NAMALWA (cell line): Measurements from ENCODE around the gene ANO4.
A peak's percentile ranks its signal among the peaks of the same experiment; 100 is the strongest.
"Not testable (repeated sequence)": the region's sequence is repeated elsewhere in the genome, so short reads cannot be mapped to it uniquely, and the experiment has no call there.

ENCODE experiments used
- DNase-seq: peaks from one replicate; pipeline ENCODE4 v3.0.0-alpha.2; 2015; ENCODE audit warnings: low spot score

Gene ANO4

GRCh38 chr12:101089271-101089670 lies 294.7 kb downstream of the ANO4 start:
- no peak for DNase-seq

DNA sequence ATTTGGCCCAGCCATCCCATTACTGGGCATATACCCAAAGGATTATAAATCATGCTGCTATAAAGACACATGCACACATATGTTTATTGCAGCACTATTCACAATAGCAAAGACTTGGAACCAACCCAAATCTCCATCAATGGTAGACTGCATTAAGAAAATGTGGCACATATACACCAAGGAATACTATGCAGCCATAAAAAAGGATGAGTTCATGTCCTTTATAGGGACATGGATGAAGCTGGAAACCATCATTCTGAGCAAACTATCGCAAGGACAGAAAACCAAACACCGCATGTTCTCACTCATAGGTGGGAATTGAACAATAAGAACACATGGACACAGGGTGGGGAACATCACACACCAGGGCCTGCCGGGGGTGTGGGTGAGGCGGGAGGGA lies 295.6 kb downstream of the ANO4 start:
- DNase-seq, result not testable (repeated sequence)

DNA sequence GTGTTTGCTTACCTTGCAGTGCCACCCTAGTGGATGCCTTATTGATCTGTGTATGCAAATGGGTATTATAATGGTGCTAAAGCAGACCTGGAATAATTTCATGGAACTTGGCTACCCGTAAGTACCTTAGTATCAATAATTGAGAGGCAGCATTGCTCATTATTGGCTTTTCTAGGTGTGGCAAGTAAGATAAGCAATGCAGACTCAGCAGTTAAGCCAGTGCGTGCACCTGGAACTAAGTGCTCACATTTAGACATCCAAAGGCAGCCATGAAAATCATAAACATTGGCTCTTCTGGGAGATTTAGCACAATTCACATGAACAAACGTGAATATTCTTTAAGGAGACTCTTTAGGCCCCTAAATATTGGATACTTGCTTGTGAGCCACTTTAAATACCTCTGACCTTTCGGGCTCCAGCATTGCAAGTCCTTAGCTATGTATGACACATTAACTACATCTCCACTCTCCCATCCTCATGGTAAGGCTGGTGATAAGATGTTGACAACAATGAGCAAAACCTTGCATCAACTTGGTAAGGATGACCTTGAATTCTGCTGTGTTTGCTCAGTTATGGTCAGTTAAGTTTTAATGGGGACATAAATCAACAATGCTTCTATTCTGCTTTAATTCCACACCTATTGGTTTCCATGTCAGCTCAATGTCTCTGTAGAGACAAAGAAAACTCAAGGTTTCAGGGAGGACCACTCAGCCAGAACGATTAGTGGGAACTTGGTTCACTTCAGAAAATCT lies 303.4 kb downstream of the ANO4 start:
- no peak for DNase-seq

DNA sequence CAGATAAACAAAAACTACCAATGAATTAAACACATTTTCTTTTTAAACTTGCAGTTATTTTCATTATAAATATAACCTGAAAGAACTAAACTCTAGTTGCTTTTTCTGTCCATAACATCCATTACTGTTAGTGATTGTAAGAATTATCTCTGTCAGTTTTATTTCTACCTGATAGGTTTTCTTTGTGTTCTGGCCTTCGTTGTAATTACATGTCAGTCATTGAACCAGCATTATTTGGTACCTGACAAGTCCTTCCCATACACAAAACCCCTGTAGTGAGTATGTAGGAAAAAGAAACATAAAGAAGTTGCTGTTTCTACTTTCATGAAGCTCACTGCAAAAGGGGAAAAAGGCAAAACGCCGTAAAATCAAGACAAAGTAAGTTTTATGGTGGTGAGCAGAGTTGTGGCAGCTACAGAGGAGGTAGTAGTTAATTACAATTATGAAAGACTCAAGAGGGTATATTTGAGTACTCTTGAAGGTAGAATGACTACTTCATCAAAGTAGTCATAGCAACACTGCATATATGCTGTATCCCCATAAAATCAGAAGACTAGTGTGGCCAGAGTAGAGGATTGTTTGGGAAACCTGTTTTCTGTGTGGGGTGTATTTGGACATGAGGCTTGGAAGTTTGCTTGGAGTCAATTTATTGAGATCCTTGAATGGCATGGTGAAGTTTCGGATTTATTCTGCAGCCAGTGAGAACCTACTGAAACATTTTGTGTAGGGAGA lies 312.6 kb downstream of the ANO4 start:
- DNase-seq, result no peak

- DNase-seq, result peak; percentile 8
Observed at GRCh38 chr12:101108130-101108529, 313.6 kb downstream of the ANO4 start.

- no peak for DNase-seq
Observed at GRCh38 chr12:101110866-101111265, 316.3 kb downstream of the ANO4 start.

DNA sequence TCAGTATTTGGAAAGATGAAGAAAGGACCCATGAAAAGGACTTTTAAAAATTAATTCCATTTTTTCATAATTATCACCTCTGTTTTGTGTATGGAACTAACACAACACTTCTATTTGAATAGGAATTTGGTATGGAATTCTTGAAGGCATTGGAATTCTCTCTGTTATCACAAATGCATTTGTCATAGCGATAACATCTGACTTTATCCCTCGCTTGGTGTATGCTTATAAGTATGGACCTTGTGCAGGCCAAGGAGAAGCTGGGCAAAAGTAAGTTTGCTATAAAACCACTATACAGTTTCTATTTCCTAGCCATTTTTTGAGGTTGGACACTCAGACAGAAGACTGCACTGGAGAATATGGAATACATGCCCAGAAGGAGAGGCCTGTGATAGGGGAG lies 316.9 kb downstream of the ANO4 start:
- DNase-seq, result no peak

DNA sequence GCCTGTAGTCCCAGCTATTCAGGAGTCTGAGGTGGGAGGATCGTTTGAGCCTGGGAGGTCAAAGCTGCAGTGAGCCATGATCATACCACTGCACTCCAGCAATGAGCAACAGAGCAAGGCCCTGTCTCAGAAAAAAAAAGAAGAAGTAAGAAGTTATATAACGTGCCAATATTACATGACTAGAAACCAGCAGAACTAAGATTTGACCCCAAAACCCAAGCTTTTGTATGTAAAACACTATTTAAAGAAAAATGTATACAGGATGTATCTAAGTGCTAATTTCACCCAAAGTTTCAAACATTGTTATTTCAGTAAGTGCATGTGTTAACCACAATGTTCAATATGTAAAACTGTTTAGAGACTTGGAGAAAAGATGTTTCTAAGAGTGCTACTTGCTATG lies 320.8 kb downstream of the ANO4 start:
- no peak for DNase-seq

- no peak for DNase-seq
Observed at GRCh38 chr12:101116911-101117310, 322.3 kb downstream of the ANO4 start.

GRCh38 chr12:101117842-101118241 lies 323.3 kb downstream of the ANO4 start:
- no peak for DNase-seq

- no peak for DNase-seq
Observed at GRCh38 chr12:101127521-101128219, 333.1 kb downstream of the ANO4 start.

DNA sequence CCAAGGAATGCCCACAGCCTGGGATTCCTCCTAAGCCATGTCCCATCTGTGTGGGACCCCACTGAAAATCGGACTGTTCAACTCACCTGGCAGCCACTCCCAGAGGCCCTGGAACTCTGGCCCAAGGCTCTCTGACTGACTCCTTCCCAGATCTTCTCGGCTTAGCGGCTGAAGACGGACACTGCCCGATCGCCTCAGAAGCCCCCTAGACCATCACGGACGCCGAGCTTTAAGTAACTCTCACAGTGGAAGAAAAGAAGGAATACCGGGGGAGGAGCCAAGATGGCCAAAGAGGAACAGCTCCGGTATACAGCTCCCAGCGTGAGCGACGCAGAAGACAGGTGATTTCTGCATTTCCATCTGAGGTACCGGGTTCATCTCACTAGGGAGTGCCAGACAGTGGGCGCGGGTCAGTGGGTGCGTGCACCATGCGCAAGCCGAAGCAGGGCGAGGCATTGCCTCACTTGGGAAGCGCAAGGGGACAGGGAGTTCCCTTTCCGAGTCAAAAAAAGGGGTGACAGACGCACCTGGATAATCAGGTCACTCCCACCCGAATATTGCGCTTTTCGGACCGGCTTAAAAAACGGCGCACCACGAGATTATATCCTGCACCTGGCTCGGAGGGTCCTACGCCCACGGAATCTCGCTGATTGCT lies 351.3 kb downstream of the ANO4 start:
- not testable (repeated sequence) for DNase-seq

- DNase-seq, result no peak
Observed at GRCh38 chr12:101165319-101165718, 370.7 kb downstream of the ANO4 start.

GRCh38 chr12:101166866-101167265 lies 372.3 kb downstream of the ANO4 start:
- no peak for DNase-seq

DNA sequence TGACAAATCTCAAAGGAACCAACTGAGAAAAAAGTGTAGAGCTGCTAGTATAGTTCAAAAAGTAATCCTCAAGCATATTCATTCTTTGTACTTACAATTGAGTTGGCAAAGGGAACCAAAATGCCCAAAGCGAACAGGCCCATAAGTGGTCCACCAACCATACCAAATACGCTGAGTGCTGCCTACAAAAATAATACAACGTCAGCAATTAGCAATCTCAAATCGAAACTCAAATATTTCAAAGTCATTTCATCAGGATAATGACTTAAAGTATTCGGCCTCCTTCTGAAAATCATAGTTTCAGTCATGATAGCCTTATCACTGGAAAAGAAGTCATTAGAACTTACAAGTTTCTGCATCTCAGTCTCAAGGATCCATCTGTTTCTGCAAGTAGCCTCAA lies 373.4 kb downstream of the ANO4 start:
- no peak for DNase-seq

GRCh38 chr12:101172316-101172715 lies 377.7 kb downstream of the ANO4 start:
- peak; percentile 3 for DNase-seq

DNA sequence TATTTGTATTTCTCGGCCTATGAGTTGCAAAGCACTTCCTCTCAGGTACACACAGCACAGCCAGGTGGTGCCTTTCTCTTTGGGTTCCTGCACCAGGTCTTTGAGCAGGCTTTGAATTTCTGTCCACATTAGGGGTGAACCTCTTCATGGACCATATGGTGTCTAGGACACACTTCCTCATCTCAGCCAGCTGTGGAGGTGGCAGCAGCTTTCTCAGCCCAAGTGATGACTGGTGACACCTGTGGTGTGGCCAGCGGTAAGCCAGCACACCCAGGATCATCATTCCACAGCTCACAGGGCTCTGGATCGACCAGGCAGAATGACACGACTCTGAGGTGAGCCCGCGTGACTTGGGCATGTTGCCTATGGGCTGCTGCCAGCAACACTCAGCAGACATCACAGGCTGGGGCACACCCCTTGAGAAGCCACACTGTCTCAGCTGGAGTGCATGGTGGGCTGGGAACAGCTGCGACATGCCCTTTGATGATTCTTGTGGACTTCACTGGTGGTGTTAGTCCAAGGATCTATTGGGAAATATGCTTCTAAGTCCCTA lies 378.7 kb downstream of the ANO4 start:
- no peak for DNase-seq

- no peak for DNase-seq
Observed at GRCh38 chr12:101174541-101174940, 380.0 kb downstream of the ANO4 start.
